PC-9 (cell line): ENCODE results near the gene ARHGAP30. TPM values are rescaled to one million over a fixed set of nuclear protein-coding genes. Genes with fewer than 3 reads are reported as not detected.

Experiments
- BruUV-seq: library from RNA; stranded (reverse); fragments of 400-500 nt; replicated peaks from 2 replicates; lab custom pipeline; 2021; lab: Mats Ljungman, UMichigan
- CTCF ChIA-PET: fragments of 300-600 bp; sonication (Branson Sonifier 250); formaldehyde crosslinking; loops from one replicate; lab custom pipeline; 2022; ENCODE audit warnings: antibody characterized with exemption; lab: Charles Lee
- POLR2A ChIA-PET: fragments of 300-600 bp; sonication (Branson Sonifier 250); formaldehyde crosslinking; loops from one replicate; lab custom pipeline; 2022; ENCODE audit warnings: antibody characterized with exemption; ENCODE audit not compliant: unreplicated experiment; lab: Charles Lee
- DNase-seq, 2 experiments: peaks; one replicate each; pipeline versions ENCODE4 v3.0.0 to v3.0.0-alpha.2; 2015 to 2022; ENCODE audit warnings: mixed read lengths in 1 of 2
- H2AFZ ChIP-seq: fragments of 200-600 bp; sonication (generic); 2 replicates; pipeline ENCODE4 v1.8.1; 2017; ENCODE audit warnings: antibody characterized with exemption
- H3F3A ChIP-seq: fragments of 200-600 bp; sonication (generic); 2 replicates; pipeline ENCODE4 v1.8.1; 2017; ENCODE audit warnings: antibody characterized with exemption, mild to moderate bottlenecking, low read depth; ENCODE audit not compliant: insufficient read depth
- H3K27ac ChIP-seq: fragments of 200-600 bp; sonication (generic); 2 replicates; pipeline ENCODE4 v1.6.1; 2016; ENCODE audit warnings: mixed run types
- H3K27me3 ChIP-seq: fragments of 200-600 bp; sonication (generic); 2 replicates; pipeline ENCODE4 v1.6.1; 2016; ENCODE audit warnings: low read depth, mixed run types; ENCODE audit not compliant: insufficient read depth
- H3K36me3 ChIP-seq: fragments of 200-600 bp; sonication (generic); 2 replicates; pipeline ENCODE4 v1.6.1; 2016; ENCODE audit warnings: low read depth, mixed run types
- H3K4me1 ChIP-seq: fragments of 200-600 bp; sonication (generic); replicated peaks from 2 replicates; pipeline ENCODE4 v1.6.1; 2016; ENCODE audit warnings: mixed run types; ENCODE audit not compliant: insufficient read depth
- H3K4me2 ChIP-seq: fragments of 200-600 bp; sonication (generic); 2 replicates; pipeline ENCODE4 v1.6.1; 2017; ENCODE audit warnings: mixed run types
- H3K4me3 ChIP-seq: fragments of 200-600 bp; sonication (generic); 2 replicates; pipeline ENCODE4 v1.6.1; 2016; ENCODE audit warnings: mixed run types
- H3K79me2 ChIP-seq: fragments of 200-600 bp; sonication (generic); 2 replicates; pipeline ENCODE4 v1.6.1; 2017; ENCODE audit warnings: low read depth, mixed run types
- H3K9me2 ChIP-seq: fragments of 200-600 bp; sonication (generic); 2 replicates; pipeline ENCODE4 v1.8.1; 2017; ENCODE audit warnings: mild to moderate bottlenecking; ENCODE audit not compliant: insufficient read depth
- H3K9me3 ChIP-seq: fragments of 200-600 bp; sonication (generic); 2 replicates; pipeline ENCODE4 v1.8.1; 2016; ENCODE audit warnings: low read depth; ENCODE audit not compliant: insufficient read depth
- H4K20me1 ChIP-seq: fragments of 200-600 bp; sonication (generic); 2 replicates; pipeline ENCODE4 v1.8.1; 2017; ENCODE audit not compliant: insufficient read depth
- EZH2 ChIP-seq: fragments of 200-600 bp; sonication (generic); IDR thresholded peaks from 2 replicates; pipeline ENCODE4 v1.8.0; 2017; ENCODE audit warnings: antibody characterized with exemption, low read depth
- intact Hi-C: fragments of 100-400 bp; cut with micrococcal nuclease; formaldehyde crosslinking; loops from one replicate; pipeline ENCODE4 v1.10.0; 2022; ENCODE audit not compliant: unreplicated experiment
- total RNA-seq: library from RNA; stranded (reverse); gene quantifications from 2 replicates; pipeline ENCODE4 v1.2.3, GENCODE V29; 2021
- TF ChIP-seq, protein P1 (sequence below): fragments of 200-600 bp; sonication (generic); conservative IDR thresholded peaks from 2 replicates; pipeline ENCODE4 v1.6.1; 2017; ENCODE audit warnings: mixed run types, antibody characterized with exemption, mild to moderate bottlenecking, moderate library complexity

Gene ARHGAP30
- total RNA-seq, 1 experiment from 2014 or later, result 0.46 TPM

GRCh38 chr1:161100556-161100955, 30.9 kb upstream of the ARHGAP30 start:
- Histone ChIP-seq H3K27ac (no peak overlapping the region), H3K79me2 (peaks cover 10% of the 10 kb centered on the region), H3K4me2 (no peak overlapping the region), H3K36me3 (0 out of 2 replicates have a peak, but pooled peaks cover 7% of the 10 kb centered on the region), H3K27me3 (no peaks in the 10 kb centered on the region), H4K20me1 (peaks cover 33% of the 10 kb centered on the region; the same call in 1 of the 2 replicates), H3F3A (peaks cover 48% of the 10 kb centered on the region), H3K9me3 (no peaks in the 10 kb centered on the region), H2AFZ (no peak overlapping the region), H3K4me3 (no peak overlapping the region), H3K9me2 (no peaks in the 10 kb centered on the region), H3K4me1 (peaks cover 13% of the 10 kb centered on the region)
- TF ChIP-seq, protein P1, sequence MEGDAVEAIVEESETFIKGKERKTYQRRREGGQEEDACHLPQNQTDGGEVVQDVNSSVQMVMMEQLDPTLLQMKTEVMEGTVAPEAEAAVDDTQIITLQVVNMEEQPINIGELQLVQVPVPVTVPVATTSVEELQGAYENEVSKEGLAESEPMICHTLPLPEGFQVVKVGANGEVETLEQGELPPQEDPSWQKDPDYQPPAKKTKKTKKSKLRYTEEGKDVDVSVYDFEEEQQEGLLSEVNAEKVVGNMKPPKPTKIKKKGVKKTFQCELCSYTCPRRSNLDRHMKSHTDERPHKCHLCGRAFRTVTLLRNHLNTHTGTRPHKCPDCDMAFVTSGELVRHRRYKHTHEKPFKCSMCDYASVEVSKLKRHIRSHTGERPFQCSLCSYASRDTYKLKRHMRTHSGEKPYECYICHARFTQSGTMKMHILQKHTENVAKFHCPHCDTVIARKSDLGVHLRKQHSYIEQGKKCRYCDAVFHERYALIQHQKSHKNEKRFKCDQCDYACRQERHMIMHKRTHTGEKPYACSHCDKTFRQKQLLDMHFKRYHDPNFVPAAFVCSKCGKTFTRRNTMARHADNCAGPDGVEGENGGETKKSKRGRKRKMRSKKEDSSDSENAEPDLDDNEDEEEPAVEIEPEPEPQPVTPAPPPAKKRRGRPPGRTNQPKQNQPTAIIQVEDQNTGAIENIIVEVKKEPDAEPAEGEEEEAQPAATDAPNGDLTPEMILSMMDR, result no peak
- no peak for TF ChIP-seq EZH2
- intact Hi-C loops, result no loop called here
- ChIA-PET CTCF (interaction anchor here (0.7 kb wide), 1 partner anchor 17 kb away, joined by 3 read pairs; the partner anchor contains the start of genes NIT1 and PFDN2), POLR2A (no interaction called here)
- DNase-seq, result no peak
- BruUV-seq, result no TSS peak

- ChIA-PET POLR2A (no interaction called here), CTCF (interaction anchor here (0.6 to 1.2 kb wide), 3 partner anchors 28 to 109 kb away, joined by 4 to 12 read pairs (median 5); no protein-coding TSS in a partner anchor)
- Histone ChIP-seq H3K36me3 (0 out of 2 replicates have a peak, but pooled peaks cover 7% of the 10 kb centered on the region), H3K27ac (no peak overlapping the region), H3K4me3 (no peak overlapping the region), H3K4me2 (peak overlapping the region; percentile 91; the same call in 1 of the 2 replicates), H3K9me3 (no peaks in the 10 kb centered on the region), H3K79me2 (peaks cover 5% of the 10 kb centered on the region; the same call in 1 of the 2 replicates), H2AFZ (no peak overlapping the region), H3K27me3 (no peaks in the 10 kb centered on the region), H3F3A (peaks cover 44% of the 10 kb centered on the region), H3K4me1 (peaks cover 13% of the 10 kb centered on the region), H4K20me1 (peaks cover 25% of the 10 kb centered on the region; the same call in 1 of the 2 replicates), H3K9me2 (no peaks in the 10 kb centered on the region)
- intact Hi-C loops, result loop anchor here (2.0 kb wide), 1 partner anchor 34 kb away; the partner anchor contains the start of gene DEDD
- BruUV-seq, result no TSS peak
- DNase-seq, result no peak
- TF ChIP-seq EZH2, result no peak
- TF ChIP-seq, protein P1, result no peak
These were observed 29.6 kb upstream of the ARHGAP30 start for GRCh38 chr1:161099090-161099802.

DNA sequence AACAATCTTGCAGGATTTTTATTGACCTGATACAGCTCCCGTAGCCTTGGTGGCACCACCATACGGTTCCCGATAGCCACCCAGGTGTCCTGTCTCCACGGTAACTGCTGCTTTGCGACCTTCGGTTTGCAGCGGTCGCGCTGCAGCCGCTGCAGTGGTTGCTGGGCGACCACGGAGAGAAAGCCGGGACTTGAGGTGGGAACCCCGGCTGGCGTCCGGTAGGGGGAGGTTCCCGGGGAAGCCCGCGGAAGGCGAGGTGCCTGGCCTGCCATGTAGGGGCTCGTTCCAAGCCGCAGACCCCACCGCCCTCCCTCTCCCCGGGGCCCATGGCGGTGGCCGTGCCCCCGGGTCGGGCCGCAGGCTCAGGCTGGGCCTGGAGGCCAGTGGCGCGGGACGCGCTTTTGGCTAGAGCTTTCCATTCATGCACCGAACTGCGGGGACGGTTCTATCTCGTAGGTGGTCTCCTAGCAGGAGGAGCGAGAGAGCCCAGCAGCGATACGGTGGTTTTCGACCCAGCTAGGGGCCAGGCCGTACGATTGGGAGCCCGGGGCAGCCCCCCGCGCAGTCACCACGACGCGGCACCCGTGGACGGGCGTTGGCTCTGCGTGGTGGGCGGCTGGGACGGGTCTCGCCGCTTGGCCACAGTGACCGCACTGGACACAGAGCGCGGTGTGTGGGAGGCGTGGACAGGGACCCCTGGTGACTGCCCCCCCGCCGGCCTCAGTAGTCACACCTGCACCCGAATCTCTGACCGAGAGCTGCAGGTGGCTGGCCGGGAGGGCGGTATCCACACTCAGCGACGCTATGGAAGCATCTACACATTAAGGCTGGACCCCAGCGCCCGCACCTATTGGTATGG, 28.7 kb upstream of the ARHGAP30 start, which contains the start of gene KLHDC9:
TSS of gene KLHDC9 (plus strand) at position 152 of the 859 bp plus-strand sequence. CDS start at position 327, 175 bp downstream.
- peaks cover 16% of the 10 kb centered on the region for H3K4me1 ChIP-seq
- intact Hi-C loops, result loop anchor here (1.0 to 2.0 kb wide), 3 partner anchors 34 to 101 kb away; partner anchors contain the start of genes DEDD and USF1
- H3K27ac ChIP-seq, result no peak within 1 kb of the TSS
- CTCF ChIA-PET, result interaction anchor here (0.6 to 1.4 kb wide), 8 partner anchors 22 to 127 kb away, joined by 3 to 12 read pairs (median 4); partner anchors contain the start of gene USF1
- POLR2A ChIA-PET, result interaction anchor here (0.6 kb wide), 2 partner anchors 109 to 127 kb away, joined by 5 to 9 read pairs; no protein-coding TSS in a partner anchor
- no TSS peak for BruUV-seq
- H3K27me3 ChIP-seq, result no peaks in the 10 kb centered on the region
- 0 out of 2 replicates have a peak, but pooled peaks cover 7% of the 10 kb centered on the region for H3K36me3 ChIP-seq
- TF ChIP-seq EZH2, result no peak
- TF ChIP-seq, protein P1, result no peak
- no peaks in the 10 kb centered on the region for H3K79me2 ChIP-seq
- no peaks in the 10 kb centered on the region for H3K9me3 ChIP-seq
- peak; percentile 80 to 84 for DNase-seq
- H4K20me1 ChIP-seq, result peaks cover 17% of the 10 kb centered on the region; the same call in 1 of the 2 replicates
- no peaks in the 10 kb centered on the region for H3K9me2 ChIP-seq
- H3F3A ChIP-seq, result peaks cover 37% of the 10 kb centered on the region
- H2AFZ ChIP-seq, result peak within 1 kb of the TSS; percentile 86
- peak within 1 kb of the TSS; percentile 91 for H3K4me2 ChIP-seq
- H3K4me3 ChIP-seq, result peak within 1 kb of the TSS; percentile 66
